ENCODE data around the gene HMG20B.

DNA sequence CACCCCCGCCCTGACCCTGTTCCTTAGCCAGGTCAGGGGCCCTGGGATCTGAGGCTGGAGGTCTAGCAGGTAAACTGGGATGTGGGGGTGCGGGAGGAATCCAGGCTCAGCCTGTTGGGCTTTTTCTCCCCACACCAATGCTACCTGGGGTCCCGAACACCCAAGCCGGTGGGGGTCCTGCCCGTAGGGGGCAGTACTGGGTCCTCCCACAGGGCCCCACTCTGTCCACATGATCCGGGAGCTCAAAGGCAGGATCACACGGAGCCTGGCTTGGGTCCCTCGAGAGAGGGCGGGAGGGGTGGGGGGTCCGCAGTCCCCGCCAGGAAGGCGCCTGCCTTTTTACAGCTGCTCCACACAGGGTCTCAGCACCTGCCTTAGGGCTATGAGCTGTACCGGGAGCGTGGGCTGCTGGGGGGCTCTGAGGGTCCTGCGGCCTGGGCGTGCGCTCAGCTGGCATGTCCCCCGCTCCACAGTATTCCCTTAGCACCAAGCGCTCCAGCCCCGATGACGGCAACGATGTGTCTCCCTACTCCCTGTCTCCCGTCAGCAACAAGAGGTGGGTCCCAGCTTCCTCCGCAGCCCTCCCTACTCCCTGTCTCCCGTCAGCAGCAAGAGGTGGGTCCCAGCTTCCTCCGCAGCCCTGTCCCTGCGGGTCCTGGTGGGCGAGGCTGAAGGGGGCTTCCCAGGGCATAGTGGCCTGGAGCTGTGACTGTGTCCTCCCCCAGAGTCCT is 46.1 kb upstream of the HMG20B start:
- TF ChIP-seq TEAD4 (IDR thresholded peaks at IDR 0.05) (no peak), EP300 (IDR thresholded peaks at IDR 0.05; ENCODE audit: borderline replicate concordance) (no peak), EGR1 (IDR thresholded peaks at IDR 0.05) (no peak), RAD21 (IDR thresholded peaks at IDR 0.05; ENCODE audit: low read depth) (no peak), FOXM1 (IDR thresholded peaks at IDR 0.05; ENCODE audit: borderline replicate concordance, low read depth) (no peak), CREB1 (IDR thresholded peaks at IDR 0.05; ENCODE audit: low read depth) (no peak), YY1 (IDR thresholded peaks at IDR 0.05; ENCODE audit: low read depth) (no peak), TAF1 (IDR thresholded peaks at IDR 0.05; ENCODE audit: low read depth) (no peak), CEBPB (IDR thresholded peaks at IDR 0.05) (no peak), NFIC (IDR thresholded peaks at IDR 0.05) (no peak)
- TF ChIP-seq, protein P1, sequence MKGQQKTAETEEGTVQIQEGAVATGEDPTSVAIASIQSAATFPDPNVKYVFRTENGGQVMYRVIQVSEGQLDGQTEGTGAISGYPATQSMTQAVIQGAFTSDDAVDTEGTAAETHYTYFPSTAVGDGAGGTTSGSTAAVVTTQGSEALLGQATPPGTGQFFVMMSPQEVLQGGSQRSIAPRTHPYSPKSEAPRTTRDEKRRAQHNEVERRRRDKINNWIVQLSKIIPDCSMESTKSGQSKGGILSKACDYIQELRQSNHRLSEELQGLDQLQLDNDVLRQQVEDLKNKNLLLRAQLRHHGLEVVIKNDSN (IDR thresholded peaks at IDR 0.05) = no peak
- TF ChIP-seq, protein P2, sequence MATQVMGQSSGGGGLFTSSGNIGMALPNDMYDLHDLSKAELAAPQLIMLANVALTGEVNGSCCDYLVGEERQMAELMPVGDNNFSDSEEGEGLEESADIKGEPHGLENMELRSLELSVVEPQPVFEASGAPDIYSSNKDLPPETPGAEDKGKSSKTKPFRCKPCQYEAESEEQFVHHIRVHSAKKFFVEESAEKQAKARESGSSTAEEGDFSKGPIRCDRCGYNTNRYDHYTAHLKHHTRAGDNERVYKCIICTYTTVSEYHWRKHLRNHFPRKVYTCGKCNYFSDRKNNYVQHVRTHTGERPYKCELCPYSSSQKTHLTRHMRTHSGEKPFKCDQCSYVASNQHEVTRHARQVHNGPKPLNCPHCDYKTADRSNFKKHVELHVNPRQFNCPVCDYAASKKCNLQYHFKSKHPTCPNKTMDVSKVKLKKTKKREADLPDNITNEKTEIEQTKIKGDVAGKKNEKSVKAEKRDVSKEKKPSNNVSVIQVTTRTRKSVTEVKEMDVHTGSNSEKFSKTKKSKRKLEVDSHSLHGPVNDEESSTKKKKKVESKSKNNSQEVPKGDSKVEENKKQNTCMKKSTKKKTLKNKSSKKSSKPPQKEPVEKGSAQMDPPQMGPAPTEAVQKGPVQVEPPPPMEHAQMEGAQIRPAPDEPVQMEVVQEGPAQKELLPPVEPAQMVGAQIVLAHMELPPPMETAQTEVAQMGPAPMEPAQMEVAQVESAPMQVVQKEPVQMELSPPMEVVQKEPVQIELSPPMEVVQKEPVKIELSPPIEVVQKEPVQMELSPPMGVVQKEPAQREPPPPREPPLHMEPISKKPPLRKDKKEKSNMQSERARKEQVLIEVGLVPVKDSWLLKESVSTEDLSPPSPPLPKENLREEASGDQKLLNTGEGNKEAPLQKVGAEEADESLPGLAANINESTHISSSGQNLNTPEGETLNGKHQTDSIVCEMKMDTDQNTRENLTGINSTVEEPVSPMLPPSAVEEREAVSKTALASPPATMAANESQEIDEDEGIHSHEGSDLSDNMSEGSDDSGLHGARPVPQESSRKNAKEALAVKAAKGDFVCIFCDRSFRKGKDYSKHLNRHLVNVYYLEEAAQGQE (IDR thresholded peaks at IDR 0.05; ENCODE audit: low read depth) = no peak
- TF ChIP-seq, protein P3, sequence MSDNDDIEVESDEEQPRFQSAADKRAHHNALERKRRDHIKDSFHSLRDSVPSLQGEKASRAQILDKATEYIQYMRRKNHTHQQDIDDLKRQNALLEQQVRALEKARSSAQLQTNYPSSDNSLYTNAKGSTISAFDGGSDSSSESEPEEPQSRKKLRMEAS (IDR thresholded peaks at IDR 0.05) = no peak
